HG03103 (cell line): Measurements from ENCODE around the gene KLHL2.
"Not testable (repeated sequence)": the region's sequence is repeated elsewhere in the genome, so short reads cannot be mapped to it uniquely, and the experiment has no call there.

Experiments
- ATAC-seq: cut with Tn5 transposase; IDR thresholded peaks from one replicate; pipeline ENCODE4 v1.9.1; 2021; ENCODE audit warnings: low read depth; ENCODE audit not compliant: unreplicated experiment

Gene KLHL2

DNA sequence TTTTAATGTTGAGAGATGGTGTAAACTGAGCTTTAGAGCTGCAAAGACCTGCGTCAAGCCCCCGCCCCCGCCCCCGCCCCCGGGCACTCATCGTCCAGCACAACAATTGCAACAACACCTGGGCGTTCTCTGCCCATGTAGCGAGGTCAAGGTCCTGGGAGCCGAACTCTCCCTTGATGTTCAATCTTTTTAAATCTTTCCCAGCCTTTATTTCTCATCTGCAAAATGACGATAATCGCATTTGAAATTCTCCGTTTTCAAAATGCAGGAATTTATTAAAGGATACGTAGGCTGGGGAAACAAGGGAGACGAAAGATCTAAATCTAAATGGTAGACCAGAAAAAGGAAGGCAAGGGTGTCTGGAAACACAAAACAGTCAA is 119.5 kb downstream of the KLHL2 start:
- no peak for ATAC-seq

DNA sequence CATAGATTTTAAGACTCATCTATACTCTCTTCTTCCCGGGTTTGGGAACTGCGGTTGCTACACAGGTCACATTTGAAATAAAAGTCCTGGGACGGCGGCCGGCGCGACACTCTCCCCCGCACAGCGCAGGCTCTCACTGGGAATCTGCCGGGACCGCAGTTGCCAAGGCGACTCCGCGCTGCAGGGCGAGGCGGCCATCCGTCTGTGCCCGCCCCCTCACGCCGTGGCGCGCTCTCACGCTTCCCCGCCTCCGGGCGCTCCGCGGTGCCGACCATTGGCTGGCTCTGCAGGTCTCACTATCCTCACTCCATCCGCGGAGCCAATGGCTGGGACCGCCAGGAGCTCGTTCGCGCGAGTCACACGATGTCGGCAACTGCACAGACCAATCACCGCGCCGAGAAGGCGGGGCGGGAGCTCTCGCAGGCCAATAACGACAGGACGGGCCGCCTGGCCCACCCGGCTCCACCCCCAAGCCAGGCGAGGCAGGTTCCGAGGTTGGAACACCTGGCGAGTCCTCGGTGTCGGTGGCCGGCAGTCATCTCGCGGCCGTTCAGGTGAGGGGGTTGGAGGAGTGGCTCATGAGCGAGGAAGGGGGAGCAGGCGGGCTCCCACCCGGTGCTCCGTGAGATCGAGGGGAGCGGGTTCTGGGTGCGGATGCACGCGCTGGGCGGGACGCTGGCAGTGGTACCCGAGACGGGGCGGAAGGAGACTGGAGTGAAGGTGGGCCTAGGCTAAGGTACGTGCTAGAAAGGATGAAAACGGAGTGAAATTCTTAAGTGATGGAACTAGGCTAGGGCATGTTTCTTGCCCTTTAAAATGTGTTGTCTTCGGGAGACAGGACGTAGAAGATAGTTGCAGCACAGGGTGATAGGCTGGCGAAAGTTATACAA is 120.1 kb downstream of the KLHL2 start, which contains the start of gene MSMO1:
TSS of gene MSMO1 (plus strand) at position 459 of the 890 bp plus-strand sequence. CDS start 5,702 bp downstream, outside the sequence.
- peak; percentile 97 for ATAC-seq

DNA sequence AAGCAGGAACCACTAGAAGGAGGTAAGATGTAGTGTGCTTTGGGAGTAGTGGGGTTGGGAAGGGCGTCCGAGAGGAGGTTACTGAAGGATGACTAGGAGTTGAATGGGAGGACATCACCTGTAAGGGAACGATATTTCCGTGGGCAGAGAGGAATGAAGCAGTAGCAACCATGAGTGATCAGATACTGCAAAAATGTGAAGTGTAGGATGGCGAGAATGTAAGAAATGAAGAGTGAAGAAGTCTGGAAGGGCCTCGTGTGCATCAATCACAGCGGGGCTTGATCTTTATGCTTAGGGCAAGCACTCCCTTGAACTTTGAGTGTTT is 120.7 kb downstream of the KLHL2 start:
- no peak for ATAC-seq

DNA sequence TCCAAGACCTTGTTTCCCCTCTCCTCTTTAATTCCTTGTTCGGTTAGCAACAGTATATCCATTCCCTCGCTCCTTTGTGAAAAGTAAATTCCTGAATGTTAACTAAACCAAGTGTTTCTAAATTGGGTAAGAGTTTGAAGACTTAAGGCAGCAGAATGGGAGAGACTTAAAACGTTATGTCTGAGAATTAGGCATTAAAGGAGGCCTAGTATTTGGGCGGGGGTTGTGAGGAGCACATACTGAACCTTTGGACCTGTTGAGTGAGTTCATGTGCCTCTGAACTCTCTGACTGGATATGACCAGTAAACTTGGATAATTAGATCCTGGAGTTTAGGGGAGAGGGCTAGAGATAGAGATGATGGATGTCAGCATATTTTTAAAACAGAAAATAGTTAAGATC is 121.3 kb downstream of the KLHL2 start:
- no peak for ATAC-seq

DNA sequence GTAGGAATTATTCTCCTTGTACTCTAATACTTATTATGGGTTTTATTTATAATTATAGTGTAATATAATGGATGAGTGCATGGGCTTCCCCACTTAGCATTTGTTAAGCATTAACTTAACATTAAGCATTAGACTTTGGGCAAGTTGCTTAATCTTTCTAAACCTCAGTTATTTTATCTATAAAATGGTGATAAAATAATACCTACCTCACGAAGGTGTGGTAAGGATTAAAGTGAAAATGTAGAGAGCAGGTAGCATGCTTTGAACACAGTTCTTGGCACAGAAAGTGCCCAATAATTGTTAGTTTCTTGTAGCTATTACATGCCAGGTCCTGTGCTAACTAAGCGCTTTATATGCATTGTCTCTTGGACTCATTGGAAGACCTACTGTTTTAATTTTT is 122.7 kb downstream of the KLHL2 start:
- no peak for ATAC-seq

DNA sequence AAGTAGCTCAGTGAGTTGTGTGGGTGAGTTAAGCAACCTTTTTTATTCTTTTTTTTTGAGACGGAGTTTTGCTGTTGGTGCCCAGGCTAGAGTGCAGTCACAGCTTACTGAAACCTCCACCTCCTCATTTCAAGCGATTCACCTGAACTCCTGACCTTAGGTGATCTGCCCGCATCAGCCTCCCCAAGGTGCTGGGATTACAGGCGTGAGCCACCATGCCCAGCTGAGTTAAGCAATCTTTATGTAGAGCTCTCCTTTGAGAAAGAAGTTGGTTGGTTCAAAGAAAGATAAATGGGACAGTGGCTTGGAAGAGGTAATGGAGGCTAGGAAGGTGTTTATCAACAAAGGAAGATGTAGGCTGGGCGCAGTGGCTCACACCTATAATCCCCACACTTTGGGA is 123.3 kb downstream of the KLHL2 start:
- ATAC-seq = no peak

DNA sequence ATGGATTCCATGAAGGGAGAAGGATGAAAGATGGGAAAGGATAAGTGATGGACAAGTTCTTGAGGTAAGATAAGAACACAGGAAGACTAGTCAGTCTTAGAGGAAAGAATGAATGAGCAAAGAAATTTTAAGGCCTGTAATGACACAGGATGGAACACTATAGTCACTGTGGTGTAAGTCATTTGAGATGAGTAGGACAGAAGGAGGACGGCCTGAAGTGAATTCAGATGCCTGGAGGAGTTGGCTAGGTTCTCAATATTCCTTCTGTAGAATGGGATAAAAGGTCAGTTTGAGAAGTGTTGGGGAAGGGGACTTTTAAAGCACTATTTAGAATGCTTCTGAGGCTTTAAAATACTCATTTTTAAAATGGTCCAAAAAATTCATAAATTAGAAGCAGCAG is 124.0 kb downstream of the KLHL2 start:
- ATAC-seq = no peak

DNA sequence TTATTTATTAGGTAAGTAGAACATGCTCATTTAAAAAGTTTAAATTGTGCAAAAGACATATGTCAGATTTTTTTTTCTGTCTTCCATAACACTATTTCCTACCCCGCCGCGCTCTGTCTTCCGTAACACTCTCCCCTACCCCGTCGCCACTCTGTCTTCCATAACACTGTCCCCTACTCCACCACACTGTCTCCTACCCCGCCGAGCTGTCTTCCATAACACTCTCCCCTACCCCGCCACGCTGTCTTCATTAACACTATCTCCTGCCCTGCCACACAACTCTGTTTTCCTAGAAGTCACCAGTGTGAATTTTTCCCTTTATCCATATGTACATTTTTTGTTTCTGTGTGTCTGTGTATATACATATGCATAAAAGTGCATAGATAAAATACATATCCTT is 124.5 kb downstream of the KLHL2 start:
- no peak for ATAC-seq

DNA sequence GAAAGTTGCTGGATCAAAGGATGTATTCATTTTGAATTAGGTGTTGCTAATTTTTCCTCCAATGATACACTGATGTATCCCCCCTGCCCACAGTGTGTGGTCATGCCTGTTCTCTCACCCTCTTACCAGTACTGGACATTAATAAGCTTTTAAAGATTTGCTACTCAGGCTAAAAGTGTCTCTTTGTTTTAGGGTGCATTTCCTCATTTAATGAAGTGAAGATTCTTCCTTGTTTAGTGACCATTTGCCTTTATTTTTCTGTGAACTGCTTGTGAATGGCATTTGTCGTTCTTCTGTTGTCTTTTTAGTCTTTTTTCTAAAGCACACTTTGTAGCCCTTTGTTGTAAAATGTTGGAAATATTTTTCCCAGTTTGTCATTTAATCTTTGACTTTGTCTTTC is 125.1 kb downstream of the KLHL2 start:
- ATAC-seq = no peak

DNA sequence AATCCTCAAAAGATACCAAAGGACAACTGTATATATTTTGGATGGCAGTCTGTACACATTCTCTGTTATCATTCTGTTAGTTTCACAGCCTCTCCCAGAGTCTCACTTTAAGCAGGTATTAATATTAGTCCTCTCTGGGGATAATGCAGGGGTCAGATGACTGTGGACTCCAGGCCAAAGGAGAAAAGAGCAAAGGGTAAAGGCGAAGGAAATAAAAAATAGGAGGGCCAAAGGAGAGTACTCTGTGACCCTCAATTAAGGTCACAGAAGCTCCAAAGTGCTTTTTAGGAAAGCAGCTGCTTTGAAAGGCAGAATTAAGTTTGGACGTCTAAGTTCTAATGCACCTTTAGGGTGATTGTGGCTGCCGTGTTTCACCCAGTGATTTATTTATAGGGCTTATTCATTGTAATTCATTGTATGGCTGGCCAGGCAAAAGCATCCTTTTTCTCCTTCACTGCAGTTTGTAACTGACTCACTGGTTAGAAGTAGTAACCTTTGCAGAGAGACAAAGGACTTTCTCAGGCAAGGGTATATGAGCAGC is 127.9 kb downstream of the KLHL2 start:
- no peak for ATAC-seq

DNA sequence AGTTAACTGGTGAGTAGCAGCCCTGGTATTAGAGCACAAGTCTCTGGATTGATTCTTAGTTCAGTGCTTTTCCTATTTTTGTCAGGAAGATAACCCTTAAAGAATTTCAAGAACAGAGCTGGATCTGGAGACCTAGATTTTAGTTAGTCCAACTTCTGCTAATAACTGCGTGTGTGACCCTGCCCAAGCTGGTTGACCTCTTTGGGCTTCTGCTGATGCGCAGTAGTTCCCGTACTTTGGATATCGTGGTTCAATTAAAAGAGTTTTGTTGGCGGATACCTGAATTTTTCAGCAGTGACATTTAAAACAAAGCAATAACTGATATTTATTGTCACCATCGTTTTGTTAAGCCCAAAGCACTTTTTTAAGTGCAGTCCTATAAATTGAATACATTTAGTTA is 129.4 kb downstream of the KLHL2 start:
- ATAC-seq = no peak

DNA sequence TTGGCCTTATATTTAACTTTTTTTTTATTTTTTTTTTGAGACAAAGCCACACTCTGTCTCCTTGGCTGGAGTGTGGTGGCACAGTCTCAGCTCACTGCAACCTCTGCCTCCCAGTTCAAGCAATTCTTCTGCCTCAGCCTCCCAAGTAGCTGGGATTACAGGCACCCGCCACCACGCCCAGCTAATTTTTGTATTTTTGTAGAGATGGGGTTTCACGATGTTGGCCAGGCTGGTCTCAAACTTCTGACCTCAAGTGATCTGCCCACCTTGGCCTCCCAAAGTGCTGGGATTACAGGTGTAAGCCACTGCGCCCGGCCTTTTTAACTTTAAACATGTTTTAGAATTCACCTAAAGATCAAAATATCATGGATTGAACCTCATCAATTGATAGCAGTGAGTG is 135.0 kb downstream of the KLHL2 start:
- ATAC-seq = not testable (repeated sequence)

DNA sequence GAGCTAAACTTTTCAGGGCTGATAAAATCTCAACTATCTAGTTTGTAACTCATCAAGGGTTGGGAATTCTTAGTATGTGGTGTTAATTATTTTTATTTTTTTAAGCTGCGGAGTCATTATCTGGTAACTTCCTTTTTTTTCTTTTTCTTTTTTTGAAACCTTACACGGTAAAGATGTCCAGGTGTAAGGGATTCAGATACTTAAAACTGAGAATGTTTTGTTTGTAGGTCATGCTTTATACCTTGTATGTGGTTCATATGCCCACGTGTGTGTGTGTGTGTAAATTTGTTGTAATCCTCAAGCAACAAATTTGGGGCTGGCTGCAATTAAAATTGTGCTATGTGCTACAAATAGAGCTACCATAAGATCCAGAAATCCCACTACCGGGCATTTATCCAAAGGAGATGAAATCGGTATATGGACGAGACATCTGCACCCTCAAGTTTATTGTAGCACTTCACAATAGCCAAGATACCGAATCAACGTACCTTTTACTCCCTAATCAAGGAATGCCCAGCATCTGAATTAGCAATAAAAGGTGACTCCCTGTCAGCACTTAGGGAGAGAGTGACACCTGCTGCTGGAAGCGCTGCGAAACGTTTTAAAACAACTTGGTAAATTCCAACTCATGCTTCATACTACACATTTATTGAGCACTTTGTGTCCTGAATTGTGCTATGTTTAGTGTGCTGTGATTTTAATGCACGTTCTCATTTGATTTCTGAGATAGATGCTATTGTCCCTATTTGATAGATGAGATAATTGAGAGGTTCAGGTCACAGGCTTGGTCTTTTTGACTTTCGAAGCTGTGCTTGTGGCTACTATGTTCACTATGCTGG is 136.2 kb downstream of the KLHL2 start:
- ATAC-seq = no peak

DNA sequence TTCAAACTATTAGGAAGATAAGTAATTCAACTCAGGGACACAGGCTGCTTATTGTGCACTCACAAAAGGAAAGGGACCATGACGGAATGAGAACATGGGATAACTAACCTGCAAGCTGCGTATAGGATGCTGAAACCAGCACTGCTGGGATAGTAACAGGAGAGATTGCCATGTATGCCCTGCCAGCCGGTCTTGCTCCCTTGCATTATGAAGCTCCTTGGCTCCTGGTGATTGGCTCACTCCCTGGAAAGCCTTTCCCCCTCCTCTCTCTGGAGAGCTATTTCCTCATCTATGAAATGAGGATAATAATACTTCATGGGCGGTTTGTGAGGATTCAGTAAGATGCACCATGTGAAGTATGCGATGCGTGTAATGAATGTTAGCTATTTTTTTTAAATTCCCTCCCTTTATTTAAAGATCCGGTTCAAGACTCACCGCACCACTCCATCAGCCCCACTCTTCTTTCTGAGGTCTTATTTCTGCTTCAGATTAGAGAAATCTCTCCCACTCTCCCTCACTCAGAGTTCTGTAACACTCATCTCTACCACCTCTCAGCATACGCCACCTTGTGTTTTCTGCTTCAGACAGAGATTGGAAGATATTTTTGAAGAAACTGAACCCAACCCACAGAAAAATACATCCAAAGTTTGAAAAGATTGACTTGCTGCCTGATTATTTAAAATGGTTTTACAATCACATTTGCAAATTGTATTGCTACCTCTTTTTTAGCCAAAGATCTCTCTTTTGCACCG is 138.5 kb downstream of the KLHL2 start:
- no peak for ATAC-seq

DNA sequence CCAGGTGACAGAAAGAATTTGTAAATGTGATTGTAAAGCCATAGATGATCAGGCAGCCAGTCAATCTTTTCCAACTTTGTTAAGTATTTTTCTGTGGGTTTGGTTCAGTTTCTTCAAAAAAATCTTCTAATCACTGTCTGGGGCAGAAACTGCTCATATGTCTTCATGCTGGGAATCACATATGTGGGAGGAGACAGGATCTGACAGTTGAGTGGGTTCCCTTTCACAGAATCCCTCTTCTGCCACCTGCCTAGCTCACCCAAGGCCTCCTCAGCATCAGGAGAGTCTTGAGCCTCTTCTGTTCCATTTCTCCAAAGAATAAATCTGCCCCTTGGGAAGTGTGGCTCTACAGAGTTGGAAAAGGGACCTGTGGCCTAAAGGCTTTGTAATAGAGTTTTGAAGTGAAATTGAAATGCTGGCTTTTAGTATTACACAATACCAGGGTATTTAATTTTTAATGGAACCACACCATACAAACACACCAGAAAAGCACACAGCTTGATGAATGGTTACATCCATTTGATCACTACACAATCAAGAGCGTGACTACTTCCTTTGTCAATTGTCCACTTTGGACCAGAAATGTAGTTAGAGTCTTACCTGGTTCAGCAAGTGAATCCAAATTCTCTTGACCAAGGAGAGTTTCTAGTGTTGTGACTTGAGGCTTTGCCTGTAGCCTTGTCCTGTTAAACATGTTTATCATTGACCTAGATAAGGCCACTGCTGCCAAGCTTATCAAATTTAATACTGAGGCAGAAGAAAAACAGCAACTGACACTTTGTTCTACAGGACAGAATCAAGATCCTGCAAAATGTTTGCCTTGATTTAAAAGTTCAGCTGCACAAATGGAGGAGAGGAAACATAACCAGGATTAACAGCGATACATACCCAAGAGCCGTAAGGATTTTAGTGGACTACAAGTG is 140.5 kb downstream of the KLHL2 start:
- ATAC-seq = no peak

DNA sequence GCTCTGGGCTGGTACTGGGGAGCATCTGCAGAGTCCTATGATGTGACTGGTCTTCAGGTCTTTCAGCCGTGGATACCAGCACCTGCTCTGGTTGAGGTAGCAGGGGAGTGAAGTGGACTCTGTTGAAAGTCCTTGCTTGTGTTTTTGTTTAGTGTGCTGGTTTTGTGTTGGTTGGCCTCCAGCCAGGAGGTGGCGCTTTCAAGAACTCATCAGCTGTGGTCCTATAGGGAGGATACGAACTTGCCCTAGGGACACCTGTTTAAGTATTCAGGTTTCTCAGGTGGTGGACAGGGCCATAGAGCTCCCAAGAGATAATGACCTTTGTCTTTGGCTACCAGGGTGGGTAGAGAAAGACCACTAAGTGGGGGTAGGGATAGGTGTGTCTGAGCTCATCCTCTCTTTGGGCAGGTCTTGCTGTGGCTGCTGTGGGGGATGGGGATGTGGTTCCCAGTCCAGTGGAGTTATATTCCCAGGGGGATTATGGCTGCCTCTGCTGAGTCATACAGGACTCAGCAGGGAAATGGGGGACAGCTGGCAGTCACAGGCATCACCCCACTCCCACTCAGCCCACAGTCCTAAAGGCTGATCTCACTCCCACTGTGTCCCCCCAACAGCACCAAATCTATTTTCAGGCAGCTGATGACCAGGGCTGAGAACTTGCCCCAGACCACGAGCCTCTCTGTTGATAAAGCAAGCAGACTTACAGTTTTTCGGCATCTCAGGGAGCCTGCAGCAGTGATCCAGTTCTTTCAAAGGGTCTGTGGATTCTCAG is 144.2 kb downstream of the KLHL2 start:
- ATAC-seq = no peak

DNA sequence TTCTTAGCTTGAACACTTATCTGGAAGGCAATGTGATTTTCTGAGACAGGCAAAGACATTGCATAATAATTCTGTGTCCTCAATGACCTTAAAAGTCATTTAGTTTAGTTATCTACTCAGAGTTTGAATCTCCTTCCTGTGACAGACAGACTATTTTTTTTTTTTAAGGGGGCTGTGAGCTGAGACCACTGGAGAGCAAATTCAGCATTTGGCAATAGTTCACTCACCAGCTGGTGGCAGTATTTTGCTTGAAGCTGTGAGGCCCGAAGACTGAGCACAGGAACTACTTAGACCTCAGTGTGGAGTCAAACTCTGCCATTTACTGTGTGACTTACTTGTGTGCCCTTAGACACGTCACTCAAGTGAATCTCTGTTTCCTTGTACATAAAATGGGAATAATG is 148.5 kb downstream of the KLHL2 start:
- no peak for ATAC-seq

DNA sequence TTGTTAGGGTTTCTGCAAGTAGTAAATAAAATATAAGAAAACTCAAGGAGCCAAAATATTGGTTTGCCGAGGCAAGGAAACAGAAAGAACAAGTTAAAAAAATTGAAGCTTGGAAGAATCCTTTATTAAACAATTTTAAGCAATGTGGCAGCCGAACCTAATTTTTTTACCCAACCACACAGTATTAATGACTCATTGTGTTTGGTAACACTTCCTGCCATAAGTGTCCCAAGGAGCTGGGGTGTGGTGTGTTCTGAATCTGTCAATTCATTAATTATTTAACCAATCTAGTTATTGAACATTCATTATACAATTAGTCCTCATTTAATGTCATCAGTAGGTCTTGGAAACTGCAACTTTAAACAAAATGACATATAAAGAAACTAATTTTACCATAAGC is 152.1 kb downstream of the KLHL2 start:
- ATAC-seq = no peak
